Astrocyte (in vitro differentiated cells and primary cell): ENCODE measurements around the gene CAMK1D.

Source experiments
- CTCF ChIP-seq: IDR thresholded peaks from 2 replicates; pipeline ENCODE4 v1.5.1; 2011; ENCODE audit warnings: low read depth, mild to moderate bottlenecking, inconsistent platforms, low read length, moderate library complexity; ENCODE audit not compliant: insufficient read depth
- EZH2 ChIP-seq: IDR thresholded peaks from 2 replicates; pipeline ENCODE4 v1.6.1; 2012; ENCODE audit warnings: mild to moderate bottlenecking, low read length, inconsistent platforms; ENCODE audit not compliant: insufficient read depth

GRCh38 chr10:12822126-12822892 is 473.0 kb downstream of the CAMK1D start:
- TF ChIP-seq CTCF (no peak), EZH2 (no peak)
